GM19395 (cell line): ENCODE data around the gene FAM98B.
A peak's percentile ranks its signal among the peaks of the same experiment; 100 is the strongest.

Source experiments
- ATAC-seq: cut with Tn5 transposase; IDR thresholded peaks from one replicate; pipeline ENCODE4 v1.9.1; 2021; ENCODE audit warnings: mild to moderate bottlenecking, moderate library complexity; ENCODE audit not compliant: unreplicated experiment

The FAM98B gene

DNA sequence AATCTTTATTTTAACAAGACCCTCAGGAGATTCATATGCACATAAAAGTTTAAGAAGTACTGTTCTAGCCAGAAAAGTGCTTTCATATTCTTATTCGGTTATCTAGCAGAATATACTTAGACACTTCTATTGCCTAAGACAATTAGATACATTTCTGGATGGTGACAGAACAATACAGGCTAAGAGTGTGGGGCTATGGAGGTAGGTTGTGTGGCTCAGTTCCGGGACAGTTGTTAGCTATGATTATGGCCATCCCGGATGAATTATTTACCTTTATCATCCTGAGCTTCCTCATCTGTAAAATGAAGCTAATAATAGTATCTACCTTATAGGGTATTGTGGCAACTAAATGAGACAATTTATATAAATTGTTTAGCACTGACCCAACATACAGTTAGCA, 6.6 kb downstream of the FAM98B start:
- no peak for ATAC-seq

DNA sequence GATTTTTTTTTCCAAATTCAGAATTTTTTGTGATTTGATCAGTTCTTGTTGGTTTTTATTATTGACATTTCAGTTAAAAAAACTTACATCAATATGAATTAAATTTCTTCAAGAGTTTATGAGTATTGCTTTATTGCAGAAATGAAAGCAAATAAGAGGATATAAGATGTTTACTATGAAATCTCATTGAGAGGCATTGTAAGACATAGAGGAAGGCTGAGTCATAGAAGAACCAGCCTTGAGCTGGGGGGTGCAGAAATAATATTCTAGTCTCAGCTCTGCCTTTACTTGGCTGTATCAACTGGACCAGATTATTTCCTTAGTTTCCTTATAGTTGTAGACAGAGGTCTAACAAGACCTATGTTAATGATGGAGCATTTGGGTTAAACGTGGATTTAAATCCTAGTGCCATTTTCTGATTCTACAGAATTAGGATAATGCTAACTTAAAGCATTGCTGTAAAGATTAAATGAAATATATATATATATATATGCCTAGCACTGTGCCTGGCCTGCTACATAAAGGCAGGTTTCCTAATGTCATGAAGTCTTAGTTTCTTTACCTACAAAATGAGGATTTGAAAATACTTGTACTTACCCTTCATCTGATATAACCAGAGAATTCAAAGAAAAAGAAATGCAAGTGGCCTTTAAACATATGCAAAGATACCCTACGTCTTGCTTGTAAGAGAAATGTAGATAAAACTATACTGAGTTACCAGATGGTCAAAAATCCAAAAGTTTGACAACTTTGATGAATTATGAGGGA, 7.3 kb downstream of the FAM98B start:
- peak; percentile 89 for ATAC-seq

DNA sequence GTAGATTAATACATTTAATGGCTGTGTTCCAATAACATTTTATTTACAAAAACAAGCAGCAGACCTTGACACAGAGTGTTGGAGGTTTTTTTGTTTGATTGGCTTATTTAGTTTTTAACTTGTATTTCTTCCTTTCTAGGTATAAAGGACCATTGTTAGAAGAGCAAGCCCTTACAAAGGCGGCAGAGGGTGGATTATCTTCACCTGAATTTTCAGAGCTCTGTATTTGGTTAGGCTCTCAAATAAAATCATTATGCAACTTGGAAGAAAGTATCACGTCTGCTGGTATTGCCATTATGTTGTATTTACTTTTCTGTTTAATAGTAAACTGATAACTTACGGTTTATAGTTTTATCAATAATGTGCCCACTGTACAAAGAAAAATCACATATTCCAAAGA, 10.0 kb downstream of the FAM98B start:
- ATAC-seq: no peak

DNA sequence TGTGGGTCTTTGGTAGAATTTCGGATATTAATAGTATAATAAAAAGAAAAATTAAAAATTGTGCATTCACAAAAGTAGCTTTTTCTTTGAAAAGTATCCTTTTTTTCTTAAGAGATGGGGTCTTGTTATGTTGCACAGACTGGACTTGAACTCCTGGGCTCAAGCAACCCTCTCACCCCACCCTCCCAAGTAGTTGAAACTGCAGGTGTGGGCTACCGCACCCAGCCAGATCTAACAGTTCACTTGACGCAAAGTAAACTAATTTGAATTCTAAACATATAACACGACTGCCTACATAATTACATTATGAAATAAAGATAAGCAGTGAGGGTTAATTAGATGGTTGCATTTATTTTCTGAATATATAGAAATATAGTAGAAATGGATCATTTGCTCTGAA, 10.7 kb downstream of the FAM98B start:
- no peak for ATAC-seq

DNA sequence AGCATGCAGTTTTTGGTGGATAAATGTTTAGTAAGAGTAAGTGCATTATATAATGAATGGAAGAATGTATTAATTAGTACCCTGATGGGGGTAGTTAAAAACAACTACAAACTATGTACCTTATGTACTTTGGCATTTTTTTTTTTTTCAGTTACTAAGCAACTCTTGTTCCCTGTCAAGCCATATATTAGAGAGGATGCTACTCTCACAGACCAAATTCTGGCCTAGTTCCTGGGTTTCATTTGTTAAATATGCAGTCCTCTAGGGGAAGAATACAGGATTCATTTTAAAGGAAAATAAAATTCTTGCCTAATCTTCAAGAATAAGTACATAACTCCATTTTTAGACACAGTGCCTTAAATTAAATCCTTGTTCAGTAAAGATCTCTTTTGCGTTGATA, 16.9 kb downstream of the FAM98B start:
- ATAC-seq: no peak

DNA sequence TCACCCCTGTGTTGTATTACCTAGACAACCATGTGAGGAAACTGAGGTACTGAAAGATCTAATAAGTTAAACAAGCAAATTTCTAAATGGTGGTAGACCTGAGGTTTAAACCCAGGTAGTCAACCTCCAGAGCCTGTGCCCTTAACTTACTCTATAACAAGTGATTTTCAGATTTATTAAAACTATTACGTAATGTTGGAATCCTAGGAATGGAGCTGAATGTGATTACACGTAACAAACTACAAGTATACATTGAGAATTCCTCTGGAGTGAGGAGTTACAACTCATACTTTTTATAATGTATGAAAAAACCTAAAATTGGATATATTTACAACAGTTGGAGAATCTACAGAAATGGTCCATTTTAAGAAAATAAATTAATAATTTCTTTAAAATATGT, 18.0 kb downstream of the FAM98B start:
- ATAC-seq: no peak

DNA sequence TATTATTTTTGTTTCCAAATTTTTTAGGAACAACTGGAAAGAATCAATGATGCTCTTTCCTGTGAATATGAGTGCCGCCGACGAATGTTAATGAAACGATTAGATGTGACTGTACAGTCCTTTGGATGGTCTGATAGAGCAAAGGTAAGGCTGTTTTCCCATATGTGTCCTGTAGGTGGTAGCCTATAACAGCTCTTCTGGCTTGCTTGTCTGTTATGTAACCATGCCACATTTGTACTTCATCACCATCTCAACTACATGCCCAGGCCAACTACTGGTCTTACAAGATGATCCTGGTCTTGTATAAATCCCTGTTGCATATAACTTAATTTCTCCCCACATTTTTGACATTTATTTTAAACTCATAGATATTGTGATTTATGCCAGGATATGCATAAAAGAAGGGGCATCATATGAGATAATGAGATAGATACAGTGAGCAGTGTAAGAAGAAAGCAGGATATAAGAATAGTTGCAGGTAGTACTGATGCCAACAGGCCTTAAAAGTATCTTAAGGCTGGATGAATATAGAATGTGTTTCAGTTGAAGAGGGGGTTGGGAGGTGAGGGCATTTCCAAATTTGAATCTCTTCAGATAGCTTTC, 20.3 kb downstream of the FAM98B start:
- ATAC-seq: peak; percentile 94

DNA sequence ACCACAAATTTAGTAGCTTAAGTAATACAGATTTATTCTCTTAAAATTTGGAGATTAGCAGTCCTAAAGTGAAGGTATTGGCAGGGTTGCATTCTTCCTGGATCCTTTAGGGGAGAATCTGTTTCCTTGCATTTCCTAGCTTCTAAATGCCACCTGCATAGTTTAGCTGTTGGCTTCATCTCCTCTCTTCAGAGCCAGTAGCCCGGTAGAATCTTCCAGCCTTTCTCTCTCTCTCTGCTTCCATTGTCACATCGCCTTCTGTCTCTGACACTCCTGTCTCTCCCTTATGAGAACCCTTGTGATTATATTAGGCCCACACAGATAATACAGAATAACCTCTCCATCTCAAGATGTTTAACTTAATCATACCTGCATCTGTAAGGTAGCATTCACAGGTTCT, 21.4 kb downstream of the FAM98B start:
- ATAC-seq: no peak

DNA sequence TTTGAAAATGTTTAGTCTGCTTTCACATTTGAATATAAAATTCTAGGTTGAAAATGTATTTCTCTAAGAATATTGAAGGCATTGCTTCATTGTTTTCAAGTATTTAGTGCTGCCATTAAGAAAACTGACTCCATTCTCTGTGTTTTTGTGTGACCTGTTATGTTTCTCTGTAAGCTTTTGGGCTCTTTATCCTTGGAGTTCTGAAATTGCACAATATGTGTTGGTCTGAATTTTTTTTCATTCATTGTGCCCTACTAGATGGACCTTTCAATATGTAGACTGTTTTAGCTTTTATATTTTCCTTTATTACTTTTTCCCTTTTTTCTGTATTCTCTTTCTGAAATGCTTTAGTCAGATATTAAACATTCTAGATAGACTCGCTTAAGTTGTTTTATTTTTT, 22.2 kb downstream of the FAM98B start:
- ATAC-seq: no peak

DNA sequence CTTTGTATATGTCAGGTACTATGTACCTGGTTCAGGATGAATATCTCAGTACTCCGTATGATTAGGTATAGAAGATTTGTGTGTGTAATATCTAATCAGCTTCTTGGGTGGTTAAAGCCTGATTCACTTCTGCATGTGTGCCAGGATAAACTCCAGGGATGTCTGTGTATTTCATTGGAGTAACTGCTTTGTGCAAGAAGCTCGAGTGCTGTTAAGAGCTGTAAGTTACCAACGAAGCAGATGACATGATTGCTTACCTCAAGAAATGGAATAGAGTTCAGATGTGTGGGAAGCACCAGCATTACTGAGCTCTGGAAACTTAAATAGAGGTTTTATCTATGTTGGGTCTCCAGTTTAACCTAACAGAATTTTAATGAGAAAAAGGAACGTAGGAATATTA, 23.7 kb downstream of the FAM98B start:
- no peak for ATAC-seq

DNA sequence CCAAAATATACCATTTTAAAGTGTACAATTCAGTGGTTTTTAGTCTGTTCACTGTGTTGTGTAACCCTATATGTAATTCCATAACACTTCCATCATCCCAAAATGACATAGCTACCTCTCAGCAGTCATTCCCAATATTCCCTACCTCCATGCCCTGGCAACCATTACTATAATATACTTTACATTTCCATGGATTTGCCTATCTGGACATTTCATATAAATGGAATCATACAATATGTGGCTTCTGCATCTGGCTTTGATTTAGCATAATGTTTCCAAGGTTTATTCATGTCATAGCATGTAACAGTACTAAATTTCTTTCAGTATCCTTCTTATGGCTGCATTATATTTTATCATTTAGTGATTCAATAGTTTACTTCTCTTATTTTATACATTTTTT, 25.3 kb downstream of the FAM98B start:
- ATAC-seq: no peak

DNA sequence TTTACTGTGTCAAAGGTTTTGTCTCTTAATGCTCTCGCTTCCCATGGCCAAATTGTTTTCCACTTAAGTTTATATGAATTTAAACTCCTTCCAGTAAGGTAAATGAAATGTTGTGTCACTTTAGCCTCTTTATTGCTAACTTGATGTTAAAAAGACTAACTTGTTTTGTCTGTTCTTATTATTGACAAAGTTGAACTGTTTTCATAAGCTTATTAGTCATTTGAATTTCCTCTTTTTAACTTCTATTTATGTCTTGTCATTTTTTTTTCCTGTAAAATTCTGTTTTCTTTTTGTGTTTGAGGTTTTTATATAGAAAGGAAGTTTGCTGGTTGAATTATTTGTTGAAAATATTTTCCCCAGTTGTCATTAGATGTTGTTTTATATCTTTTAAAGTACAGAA, 25.8 kb downstream of the FAM98B start:
- ATAC-seq: no peak

DNA sequence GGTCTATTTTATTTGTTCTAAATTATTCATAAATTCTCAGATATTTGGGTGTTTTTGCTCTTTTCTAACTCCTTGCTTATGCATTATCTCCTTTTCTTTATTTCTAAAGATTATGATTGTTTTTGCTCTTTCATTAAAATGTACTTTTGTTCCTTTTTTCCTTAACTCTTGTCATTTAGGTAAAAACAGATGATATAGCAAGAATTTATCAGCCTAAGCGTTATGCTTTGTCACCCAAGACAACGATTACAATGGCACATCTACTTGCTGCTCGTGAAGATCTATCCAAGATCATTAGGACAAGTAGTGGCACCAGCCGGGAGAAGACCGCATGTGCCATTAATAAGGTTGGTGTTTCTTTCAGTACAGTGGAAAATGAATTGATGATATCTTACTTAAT, 27.2 kb downstream of the FAM98B start:
- no peak for ATAC-seq

DNA sequence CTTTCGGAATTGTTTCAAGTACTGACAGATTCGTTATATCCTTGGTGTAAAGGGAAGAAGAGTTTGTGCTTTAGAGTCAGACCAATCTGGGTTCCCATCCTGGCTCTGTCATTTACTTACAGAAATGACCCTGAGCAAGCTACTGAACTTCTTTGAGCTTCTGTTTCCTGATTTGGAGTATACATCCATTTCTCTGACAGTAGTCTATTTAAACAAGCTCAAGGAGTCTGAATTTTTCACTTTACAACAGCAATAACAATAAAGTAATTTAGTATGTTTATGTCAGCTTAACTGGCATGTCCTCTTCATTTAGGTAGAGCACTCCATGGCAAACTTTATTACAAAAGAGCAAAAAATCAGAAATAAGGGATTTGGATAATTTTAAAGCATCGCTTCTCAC, 27.8 kb downstream of the FAM98B start:
- ATAC-seq: no peak

DNA sequence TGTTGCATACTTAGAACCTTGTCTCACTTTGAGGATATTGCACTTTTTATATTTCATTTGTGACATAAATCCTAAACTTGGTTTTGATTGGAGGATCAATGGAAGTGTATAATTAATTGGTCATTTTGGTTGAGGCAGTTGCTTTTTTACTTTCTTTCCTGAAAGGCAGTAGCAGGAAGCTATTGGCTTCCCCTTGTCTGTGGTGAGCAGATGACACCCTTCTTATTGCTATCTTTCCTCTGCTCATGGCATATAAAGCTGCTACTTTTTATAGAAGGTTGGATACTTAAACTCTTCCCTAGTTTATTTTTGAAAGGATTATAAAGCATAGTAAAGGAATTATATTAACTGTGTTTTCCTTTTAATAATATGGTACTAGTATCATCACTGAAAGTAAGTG, 28.6 kb downstream of the FAM98B start:
- ATAC-seq: no peak

DNA sequence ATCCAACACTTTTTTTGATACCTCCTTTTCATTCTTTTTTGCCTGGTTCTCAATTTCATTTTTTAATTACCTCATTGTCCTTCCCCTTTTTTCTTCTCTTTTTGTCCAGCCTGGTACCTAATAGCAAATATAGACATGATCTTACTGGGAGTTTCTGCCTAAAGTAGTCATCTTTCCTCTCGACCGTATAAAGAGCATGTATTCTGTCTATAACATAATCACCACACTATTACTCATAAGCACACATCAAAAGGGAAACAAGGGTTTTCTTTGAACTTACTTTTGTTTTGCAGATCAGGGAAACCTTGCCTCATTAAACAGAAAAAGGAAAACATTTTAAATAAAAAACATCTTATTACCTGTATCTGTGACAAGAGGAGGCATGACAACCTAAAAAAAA, 33.0 kb downstream of the FAM98B start:
- no peak for ATAC-seq

DNA sequence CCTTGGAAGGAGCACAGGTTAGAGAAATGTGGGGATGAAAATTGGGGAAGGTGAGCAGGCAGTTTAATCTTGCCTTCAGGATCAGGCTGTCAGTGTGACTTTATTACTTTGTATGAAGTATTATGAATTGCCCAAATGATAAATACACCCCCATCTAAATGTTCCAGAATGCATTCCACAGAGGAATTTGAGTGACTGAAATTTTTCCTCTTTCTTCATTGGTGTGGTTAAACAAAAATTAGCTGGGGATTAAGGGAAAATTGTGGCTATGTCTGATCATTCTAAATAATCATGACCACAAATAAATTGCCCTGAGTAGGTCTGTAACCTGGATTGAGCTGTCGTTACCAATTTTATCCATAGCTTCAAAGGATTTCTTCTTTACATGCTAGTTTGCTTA, 33.5 kb downstream of the FAM98B start:
- no peak for ATAC-seq

DNA sequence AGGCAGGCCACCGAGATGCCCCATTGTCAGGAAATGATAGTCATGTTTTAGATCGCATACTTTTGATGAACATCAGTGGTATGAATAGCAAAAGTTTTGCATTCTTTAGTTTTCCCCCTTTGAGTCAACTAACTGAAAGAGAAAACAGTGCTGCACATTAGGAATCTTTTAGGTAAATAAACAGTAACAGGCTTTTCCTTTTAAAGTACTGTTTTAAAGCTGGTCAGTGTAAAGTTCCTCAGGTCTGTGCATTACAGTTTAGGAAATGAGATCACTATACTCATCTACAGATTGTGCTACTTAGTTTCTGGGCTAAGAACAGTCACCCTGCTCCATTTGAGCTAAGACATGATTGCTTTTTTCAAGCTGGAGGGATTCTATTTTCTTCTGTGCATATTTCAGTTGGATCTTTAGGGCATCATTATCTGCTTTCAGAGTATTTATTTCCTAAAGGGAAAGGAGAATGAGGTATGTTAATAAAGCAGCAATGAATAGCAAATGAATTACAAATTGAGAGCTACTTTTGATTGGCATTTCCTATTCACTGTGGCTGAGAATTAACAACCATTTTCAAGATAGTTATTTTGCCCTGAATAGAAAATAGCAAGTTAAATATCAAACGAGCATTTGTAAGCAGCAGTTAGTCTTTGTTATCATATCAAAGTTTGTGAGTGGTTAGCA, 36.5 kb downstream of the FAM98B start:
- ATAC-seq: no peak

DNA sequence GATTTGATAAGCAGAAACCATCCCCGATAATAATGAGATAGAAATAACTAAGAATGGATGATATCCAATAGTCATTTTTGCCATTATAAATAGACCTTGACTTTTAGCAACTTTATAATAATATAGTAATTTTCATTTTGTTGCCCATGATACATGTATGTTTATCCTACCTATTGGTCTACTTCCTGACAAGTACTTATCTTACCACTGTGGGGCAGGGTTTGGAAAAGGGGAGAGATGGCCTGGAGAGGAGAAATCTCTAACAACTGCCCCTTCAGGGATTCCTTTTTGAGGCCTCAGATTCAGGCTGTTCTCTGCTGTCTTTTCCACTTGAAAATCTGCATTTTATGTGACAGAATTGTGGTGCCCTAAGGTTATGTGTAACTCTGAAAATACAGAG, 42.2 kb downstream of the FAM98B start:
- ATAC-seq: no peak

DNA sequence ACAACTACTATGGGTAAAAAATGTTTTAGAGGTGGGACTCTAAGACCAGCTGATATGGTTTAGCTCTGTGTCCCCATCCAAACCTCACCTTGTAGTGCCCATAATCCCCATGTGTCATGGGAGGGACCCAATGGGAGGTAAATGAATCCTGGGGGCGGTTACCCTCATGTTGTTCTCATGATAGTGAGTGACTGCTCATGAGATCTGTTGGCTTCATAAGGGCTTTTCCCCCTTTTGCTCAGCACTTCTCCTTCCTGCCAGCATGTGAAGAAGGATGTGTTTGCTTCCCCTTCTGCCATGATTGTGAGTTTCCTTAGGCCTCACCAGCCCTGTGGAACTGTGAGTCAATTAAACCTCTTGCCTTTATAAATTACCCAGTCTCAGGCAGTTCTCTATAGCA, 45.7 kb downstream of the FAM98B start:
- no peak for ATAC-seq

DNA sequence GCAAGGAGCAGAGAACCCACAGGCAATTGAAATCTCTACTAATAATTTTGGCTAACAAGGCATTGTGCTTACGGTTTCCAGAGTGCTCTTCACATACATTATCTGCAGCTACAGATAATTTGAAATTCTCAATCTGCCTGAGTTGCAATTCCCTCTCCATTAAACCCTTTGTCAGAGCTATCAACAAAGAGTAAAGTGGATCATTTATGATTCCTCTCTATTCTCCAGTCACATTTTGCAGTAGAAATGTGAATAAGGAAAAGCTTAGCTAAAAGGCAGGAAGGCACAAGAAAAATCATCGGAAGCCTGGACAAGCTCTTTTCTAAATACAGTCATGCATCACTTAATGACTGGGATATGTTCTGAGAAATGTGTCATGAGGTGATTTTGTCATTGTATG, 49.6 kb downstream of the FAM98B start:
- no peak for ATAC-seq

DNA sequence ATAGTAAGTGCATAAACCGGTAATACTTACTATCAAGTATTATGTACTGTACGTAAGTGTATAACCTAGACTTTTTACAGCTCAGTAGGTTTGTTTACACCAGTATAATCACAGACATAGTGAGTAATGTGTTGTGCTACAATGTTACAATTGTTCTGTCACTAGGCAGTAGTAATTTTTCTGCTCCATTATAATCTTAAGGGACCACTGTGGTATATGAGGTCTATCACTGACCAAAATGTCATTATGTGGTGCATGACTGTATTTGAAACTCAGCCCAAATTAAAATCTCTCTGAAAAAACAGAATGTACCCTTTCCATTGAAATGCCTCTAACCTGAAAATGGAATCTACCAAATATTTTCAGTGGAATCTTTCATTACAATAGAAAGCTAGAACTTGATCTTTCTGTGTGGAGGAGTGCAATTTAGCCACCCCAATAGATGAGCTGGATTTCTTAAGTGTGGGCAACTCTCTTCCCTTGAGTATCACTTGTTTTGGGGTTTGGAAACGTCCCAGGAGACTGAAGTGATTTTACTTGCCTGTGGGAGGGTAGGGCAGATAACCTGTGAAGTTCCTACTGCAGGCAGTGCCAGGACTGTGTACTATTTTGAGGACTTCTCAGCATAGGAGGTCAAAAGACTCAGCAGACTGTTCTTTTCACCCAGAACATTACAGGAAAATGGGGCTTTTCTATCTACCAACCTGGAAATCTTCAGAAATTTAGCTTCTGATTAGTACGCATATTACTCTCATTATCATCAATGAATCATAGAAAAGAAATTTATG, 50.9 kb downstream of the FAM98B start:
- ATAC-seq: no peak
